ENCODE measurements around the gene UBA3.

- TF ChIP-seq CTCF (IDR thresholded peaks at IDR 0.05; ENCODE audit: insufficient read depth, low read length), result no peak
- TF ChIP-seq REST (IDR thresholded peaks at IDR 0.05; ENCODE audit: insufficient replicate concordance, low read depth), result no peak
- no peak for TF ChIP-seq POLR2AphosphoS5 (IDR thresholded peaks at IDR 0.05; ENCODE audit: low read depth)
- no peak for TF ChIP-seq SPI1 (IDR thresholded peaks at IDR 0.05; ENCODE audit: borderline replicate concordance, low read depth)
Measured at GRCh38 chr3:69116162-69116561, 36.0 kb upstream of the UBA3 start.
